Limb (tissue), 2 donors: ENCODE results near the gene KIRREL3.
"Not testable (repeated sequence)": the region's sequence is repeated elsewhere in the genome, so short reads cannot be mapped to it uniquely, and the experiment has no call there.

ENCODE experiments used
- DNase-seq, 2 donors: peaks; one replicate each; pipeline ENCODE4 v3.0.0-alpha.2; 2016; ENCODE audit errors: extremely low spot score in 2 of 2

The KIRREL3 gene

DNA sequence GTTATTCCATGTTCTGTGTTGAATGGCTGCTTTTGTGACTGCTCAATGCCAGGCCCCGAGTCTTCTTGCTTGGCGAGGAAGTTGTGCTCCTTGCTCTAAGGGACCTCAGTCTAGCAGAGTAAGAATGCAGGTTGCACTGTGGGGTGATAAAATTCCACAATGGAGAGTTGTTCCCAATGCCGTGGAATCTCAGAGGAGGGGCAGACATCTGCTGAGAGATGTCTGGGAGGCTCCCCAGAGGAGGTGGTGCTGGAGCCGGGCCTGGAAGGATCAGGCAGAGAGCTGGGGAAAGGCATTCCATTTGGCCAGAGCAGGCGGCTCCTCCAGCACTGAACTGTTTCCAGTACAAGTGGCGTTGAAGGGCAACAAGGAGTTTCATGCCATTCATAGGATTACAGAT is 589.9 kb downstream of the KIRREL3 start:
- DNase-seq: no peak

DNA sequence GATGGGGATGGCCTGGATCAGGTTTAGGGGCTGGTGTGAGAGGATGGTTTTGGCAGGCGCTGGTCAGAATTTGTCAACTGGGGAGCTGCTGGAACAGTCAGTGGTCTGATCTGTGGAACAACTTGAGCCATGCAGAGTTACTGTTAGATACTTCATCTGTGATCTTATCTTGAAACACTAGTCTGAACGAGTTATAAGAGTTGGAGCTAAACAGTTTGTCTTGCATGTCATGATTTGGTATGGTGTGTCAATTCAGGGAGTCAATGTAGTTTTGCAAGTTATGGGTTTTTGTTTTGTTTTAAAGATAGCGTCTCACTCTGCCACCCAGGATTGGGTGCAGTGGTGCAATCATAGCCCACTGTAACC is 591.0 kb downstream of the KIRREL3 start:
- DNase-seq: no peak

DNA sequence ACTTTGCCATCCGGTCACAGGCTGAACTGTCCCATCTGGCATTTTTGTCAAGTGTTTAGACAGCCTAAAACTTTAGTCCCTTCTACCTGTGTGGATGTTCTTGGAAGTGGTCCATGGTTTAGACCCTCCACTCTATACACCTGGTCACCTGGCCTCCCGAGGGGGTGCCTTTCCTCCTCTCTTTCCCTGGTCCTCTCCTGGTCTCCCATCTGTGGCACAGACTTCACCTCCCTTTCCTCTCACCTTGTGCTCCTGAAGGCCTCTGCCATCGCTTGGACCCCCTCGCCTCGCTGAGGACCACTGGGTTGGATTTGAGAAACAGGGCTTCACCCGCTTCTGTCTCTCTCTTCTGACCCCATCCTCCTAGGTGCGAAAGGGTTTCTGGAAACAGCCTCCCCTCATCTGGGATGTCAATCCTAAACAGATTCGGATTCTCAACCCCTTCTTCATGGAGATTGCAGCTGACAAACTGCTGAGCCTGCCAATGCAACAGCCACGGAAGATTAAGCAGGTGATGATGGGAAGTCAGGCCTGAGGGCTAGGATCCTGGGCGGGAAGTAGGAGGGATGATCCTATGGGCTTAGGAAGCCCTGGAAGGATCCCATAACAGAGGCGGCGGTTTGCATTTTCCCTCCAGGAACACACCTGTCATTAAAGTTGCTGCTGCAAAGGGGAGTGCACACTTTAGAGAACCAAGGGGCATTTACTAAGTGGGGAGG is 591.5 kb downstream of the KIRREL3 start:
- no peak for DNase-seq

GRCh38 chr11:126408496-126408895 is 592.1 kb downstream of the KIRREL3 start:
- no peak for DNase-seq

DNA sequence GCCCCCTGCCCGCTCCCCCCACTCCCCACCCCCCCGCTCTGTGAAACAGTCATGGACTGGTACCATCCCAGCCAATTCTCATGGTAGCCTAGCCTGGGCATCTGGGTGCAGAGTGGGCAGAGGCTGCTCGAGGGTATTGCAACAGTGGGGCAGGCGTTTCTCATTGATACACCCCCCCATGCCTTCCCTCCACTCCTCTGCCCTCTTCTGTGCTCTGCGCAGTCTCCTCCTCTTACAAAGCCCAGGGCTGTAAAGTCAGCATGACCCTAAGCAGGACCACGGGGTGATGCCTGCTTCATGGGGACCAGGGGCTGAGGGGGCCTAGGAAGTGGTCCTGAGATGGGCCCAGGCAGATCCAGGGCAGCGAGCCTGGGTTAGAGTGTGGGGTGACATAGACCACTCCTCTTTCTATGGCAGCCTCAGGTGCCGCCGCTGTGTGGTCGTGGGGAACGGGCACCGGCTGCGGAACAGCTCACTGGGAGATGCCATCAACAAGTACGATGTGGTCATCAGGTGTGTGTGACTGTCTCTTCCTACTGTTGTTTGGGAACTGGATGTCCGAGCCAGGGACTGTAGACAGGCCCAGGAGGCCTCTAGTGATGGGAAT is 592.8 kb downstream of the KIRREL3 start:
- DNase-seq: no peak

GRCh38 chr11:126407101-126407521 is 593.5 kb downstream of the KIRREL3 start:
- no peak for DNase-seq

GRCh38 chr11:126406368-126406767 is 594.2 kb downstream of the KIRREL3 start:
- no peak for DNase-seq

DNA sequence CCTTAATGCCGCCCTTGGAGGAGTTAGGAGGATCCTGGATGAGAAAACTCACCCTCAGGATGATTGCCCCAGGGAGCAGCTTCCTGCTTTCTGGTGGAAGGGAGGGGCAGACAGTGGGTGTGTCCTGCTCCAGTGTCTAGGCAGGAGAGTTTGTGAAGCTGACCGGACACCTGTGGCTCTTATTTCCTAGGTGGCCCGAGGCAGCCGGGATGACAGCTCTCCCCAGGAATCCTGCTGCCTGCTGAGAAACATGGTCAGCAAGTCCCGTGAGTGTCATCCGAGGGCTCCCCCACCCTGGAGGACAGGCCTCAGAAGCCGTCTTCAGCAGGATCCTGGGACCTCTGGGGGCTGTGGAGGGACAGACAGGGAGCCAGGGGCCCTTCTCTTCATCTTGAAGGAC is 594.7 kb downstream of the KIRREL3 start:
- DNase-seq: no peak

GRCh38 chr11:126405374-126405773 is 595.2 kb downstream of the KIRREL3 start:
- no peak for DNase-seq

DNA sequence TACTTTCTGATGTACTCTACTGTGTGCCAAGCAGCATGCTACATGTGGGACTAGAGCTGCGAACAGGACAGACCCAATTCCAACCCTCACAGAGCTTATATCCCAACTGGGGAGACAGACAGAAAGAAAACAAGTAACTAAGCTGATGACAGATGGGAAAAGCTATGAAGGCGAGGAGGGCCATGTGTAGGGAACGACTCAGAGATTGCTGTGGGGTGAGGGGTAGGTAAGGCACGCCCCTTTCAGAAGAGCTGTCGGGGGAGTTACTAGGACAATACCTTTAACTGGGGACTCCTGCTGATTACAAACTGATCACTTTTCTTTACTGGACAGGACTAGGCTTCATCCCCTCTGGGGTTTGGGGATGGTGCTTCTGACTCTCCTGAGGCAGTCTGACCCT is 596.2 kb downstream of the KIRREL3 start:
- DNase-seq: no peak

GRCh38 chr11:126403658-126404057 is 596.9 kb downstream of the KIRREL3 start:
- no peak for DNase-seq

DNA sequence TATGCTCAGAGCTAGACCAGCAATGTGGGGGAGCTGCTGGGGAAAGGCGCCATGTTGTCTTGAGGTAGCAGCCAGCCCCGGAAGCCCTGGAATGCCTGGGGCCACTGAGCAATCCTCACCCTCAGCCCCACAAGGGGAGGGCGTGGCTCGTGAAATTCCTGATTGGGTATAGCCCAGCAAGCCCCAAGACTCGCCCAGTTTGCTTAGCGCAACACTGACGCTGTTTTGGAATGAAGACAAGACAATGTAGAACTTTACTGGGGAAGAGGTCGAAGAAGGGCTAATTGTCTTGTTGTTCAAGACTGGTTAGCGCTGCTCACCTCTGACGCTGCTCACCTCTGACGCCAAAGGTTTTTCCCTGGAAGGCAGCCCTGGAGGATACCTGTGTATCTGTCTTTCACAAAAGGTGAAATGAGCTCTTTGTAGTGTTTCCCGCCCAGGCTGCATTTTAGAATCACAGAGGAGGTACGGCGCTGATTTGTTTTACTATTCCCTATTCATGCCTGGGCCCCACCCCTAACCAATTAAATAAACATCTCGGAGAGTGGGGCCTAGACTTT is 597.5 kb downstream of the KIRREL3 start:
- DNase-seq: no peak

DNA sequence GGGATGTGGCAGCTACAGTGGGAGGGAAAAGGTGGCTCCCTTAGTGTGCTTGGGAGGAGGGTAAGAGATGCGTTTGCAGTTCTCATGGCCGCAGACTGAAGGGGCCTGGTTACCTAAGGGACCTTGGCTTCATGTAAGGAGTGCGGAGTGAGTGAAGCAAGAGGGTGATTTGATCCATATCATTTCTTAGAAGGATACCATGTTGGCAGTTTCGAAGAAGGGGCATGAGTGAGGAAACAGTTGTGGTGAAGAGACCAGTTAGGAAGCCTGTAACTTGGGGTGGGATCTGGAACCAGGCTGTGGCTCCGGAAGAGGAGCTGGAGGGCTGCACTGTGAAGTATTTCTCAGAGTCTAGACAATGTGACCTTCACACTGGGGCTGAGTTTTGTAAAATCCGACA is 600.1 kb downstream of the KIRREL3 start:
- no peak for DNase-seq

- no peak for DNase-seq
Observed at GRCh38 chr11:126400019-126400418, 600.6 kb downstream of the KIRREL3 start.

DNA sequence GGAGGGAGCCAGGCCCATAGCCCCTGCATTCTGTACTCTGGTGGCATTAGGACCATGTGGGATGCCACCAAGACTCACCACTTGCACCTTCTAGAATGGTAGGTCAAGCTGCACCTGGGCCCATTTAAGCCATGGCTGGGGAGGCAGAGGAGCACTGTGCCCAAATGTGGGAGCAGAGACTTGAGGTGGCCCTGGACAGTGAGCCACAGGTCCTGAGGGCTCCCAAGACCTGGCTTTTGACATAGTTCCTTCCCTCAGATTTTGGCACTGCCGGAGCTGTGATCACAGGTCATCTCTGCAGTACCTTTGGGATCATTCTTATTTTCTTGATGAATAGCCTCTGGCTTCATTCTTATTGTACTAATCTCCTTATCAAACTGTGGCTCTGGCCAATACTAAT is 601.8 kb downstream of the KIRREL3 start:
- DNase-seq: no peak

DNA sequence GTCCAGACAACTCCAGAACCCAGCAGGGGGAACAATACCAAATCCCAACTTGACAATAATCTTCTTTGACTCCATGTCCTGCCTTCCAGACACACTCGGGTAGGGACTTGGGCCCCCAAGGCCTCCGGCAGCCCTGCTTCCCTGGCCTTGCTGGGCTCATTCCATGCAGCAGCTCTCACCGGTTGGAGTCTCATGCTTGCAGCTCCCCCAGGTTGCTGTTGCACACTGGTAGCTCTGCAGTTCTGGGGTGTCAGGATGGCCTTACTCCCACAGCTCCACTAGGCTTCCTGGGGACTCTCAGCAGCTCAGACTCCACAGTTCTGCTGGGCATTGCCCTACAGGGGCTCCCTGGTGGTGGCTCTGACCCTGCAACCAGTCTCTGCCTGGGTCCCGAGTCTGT is 602.3 kb downstream of the KIRREL3 start:
- no peak for DNase-seq

DNA sequence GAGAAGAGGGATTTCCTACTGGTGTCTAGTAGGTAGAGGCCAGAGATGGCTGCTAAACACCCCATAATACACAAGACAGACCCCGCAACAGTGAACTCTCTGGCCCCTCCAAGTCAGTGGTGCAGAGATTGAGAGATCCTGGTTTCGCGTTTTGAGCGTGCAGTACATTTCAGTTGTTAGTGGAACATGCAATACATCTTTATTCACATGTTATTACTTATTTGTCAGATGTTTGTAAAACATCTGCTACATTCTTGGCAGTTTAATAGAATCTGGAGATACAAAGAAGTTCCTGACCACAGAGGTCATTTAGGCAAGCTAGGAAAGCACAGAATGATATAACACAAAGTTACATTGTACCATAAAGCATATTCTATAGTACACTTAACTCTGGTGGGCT is 603.6 kb downstream of the KIRREL3 start:
- DNase-seq: no peak

DNA sequence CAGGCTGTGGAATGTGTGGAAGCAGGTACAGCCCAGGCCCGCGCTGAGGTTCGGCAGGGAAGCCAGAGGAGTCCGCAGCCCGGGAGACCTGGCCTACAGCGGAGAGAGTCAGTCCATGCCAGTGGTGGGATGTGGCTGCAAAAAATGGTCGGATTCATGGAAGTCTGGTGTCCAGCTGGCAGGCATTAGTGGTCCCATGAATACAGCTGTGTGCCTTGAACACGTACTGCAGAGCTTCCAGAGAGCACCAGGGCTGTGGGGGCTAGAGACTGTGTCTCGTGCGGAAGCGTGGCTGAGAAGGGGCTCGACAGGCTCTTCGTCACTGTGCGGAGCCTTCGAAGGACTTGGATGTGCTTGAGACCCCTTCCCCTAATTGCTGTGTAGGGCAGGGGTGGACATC is 604.3 kb downstream of the KIRREL3 start:
- DNase-seq: not testable (repeated sequence)

GRCh38 chr11:126395784-126396183 is 604.8 kb downstream of the KIRREL3 start:
- not testable (repeated sequence) for DNase-seq

GRCh38 chr11:126394634-126395072 is 605.9 kb downstream of the KIRREL3 start:
- DNase-seq: not testable (repeated sequence)

GRCh38 chr11:126394036-126394435 is 606.5 kb downstream of the KIRREL3 start:
- no peak for DNase-seq

- peak in 1 of 2 donors; percentile 11 for DNase-seq
Observed at GRCh38 chr11:126393143-126393542, 607.4 kb downstream of the KIRREL3 start.

GRCh38 chr11:126392633-126393013 is 607.9 kb downstream of the KIRREL3 start:
- DNase-seq: no peak
